ENCODE data around the gene ASAP3.

- TF ChIP-seq, protein P1, sequence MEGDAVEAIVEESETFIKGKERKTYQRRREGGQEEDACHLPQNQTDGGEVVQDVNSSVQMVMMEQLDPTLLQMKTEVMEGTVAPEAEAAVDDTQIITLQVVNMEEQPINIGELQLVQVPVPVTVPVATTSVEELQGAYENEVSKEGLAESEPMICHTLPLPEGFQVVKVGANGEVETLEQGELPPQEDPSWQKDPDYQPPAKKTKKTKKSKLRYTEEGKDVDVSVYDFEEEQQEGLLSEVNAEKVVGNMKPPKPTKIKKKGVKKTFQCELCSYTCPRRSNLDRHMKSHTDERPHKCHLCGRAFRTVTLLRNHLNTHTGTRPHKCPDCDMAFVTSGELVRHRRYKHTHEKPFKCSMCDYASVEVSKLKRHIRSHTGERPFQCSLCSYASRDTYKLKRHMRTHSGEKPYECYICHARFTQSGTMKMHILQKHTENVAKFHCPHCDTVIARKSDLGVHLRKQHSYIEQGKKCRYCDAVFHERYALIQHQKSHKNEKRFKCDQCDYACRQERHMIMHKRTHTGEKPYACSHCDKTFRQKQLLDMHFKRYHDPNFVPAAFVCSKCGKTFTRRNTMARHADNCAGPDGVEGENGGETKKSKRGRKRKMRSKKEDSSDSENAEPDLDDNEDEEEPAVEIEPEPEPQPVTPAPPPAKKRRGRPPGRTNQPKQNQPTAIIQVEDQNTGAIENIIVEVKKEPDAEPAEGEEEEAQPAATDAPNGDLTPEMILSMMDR (IDR thresholded peaks at IDR 0.05; ENCODE audit: borderline replicate concordance, extremely low read depth, low read length, poor library complexity, severe bottlenecking): no peak
- TF ChIP-seq EZH2 (IDR thresholded peaks at IDR 0.05; ENCODE audit: borderline replicate concordance, low read depth, low read length, severe bottlenecking): no peak
Measured at GRCh38 chr1:23477359-23478144, 6.4 kb downstream of the ASAP3 start.
